HG02884 (cell line): ENCODE results near the gene GDF2.

Experiments used
- ATAC-seq: cut with Tn5 transposase; IDR thresholded peaks from one replicate; pipeline ENCODE4 v1.9.1; 2021; ENCODE audit warnings: mild to moderate bottlenecking, moderate library complexity; ENCODE audit not compliant: unreplicated experiment

Gene GDF2

DNA sequence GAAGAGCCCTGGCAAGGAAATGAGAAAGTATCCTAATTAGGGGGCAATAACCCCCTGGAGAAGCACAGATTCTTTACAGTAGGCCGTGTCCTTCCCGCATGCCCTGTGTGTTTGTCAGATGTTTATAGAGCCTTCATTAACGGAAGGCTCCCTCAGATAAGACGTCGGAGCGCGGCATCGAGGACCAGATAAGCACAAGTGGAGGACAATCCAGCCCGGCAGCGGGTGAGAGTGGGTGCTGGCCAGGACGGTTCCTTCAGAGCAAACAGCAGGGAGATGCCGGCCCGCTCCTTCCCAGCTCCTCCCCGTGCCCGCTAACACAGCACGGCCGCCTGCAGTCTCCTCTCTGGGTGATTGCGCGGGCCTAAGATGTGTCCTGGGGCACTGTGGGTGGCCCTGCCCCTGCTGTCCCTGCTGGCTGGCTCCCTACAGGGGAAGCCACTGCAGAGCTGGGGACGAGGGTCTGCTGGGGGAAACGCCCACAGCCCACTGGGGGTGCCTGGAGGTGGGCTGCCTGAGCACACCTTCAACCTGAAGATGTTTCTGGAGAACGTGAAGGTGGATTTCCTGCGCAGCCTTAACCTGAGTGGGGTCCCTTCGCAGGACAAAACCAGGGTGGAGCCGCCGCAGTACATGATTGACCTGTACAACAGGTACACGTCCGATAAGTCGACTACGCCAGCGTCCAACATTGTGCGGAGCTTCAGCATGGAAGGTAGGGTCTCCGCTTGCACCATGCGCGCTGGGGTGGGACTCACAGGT is at the start of gene GDF2:
Gene GDF2 (plus strand): TSS at position 155 of the 762 bp plus-strand sequence. CDS start 215 bp downstream, at position 370.
- ATAC-seq, result no peak

DNA sequence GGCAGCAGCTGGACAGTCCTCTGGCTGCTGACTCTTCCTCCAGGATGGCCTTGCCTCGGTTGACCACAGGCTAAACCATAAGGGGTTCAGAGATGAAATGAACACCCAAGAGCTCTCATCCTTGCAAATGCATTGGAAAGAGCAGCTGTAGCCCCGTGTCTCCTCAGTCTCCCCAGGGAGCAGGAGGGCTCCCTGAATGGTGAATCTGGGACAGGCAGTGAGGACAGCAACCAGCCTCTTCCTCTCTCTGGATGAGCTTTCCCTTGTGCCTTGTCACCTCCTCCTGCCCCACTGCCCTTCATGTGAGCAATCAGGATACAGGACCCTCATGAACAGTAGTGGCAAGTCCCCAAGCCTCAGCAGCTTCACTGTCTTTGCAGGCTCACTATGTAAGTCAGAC is 46.2 kb upstream of the GDF2 start:
- ATAC-seq, result no peak

DNA sequence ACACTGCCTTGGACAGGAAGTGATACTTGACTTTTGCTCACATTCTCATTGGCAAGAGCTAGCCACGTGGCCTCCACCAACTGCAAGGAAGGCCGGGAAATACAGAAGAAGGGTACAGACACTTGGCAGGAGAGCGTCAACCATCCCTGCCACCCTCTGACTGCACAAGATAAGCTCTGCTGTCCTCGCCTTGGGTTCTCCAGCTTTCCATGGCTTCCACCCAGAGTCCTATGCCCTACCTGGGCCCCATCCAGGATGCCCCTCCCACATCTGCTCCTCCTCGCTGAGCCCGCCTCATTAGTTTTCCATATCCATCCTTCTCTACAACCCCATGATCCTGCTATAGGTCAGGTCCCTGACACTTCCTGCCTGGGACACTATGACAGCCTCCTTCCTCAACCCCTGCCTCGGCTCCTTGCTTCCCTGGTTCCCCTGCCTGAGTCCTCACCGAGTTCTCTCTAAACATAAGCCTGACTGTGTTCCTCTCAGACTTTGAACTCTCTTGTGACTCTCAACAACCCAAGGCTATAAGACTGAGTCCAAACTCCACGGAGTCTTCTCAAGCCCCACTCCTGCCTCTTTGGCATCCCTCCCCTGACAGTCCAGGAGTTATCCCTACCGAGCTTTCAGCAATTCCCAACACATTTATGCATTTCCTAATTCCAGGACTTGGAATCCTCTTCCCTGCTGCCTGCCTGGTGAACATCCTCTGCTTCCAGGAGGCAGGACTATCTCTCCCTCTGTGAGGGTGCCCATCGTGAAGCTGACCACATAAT is 45.5 kb upstream of the GDF2 start:
- no peak for ATAC-seq

DNA sequence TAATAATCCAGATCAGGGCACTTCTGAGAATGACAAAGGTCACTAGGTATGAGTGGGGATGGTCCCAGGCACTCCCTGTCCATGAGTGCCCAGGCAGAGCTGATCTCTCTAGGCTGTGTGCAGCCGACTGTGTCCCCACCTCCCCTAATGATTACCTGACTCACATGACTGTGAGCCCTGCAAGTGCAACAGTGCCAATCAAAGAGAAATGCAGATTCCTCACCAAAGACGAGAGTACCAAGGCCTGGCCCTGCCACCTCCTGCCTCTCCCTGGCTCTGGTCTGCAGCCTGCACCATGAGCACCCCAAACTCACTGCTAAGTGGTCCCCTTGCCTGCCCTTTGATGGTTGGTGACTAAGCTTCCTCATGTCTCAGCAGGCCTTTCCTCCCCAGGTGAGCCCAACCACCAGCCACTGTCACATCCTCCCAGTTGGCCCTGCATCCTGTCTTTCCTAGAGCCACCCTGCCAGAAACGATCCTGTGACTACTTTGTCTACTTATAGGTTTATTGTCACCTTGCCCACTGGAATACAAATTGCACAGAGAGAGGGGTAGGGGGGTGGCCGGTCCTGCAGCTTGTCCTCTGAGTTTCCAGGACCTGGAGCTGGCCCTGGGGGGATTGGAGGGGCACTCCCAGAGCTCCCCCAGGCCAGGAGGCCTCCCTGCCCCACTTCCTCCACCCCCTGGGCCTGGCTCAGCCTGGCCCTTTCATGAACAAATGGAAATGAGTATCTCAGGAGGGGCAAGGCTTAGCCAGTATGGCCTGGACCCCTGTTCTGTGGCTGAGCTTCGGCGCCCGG is 44.7 kb upstream of the GDF2 start:
- ATAC-seq, result no peak

DNA sequence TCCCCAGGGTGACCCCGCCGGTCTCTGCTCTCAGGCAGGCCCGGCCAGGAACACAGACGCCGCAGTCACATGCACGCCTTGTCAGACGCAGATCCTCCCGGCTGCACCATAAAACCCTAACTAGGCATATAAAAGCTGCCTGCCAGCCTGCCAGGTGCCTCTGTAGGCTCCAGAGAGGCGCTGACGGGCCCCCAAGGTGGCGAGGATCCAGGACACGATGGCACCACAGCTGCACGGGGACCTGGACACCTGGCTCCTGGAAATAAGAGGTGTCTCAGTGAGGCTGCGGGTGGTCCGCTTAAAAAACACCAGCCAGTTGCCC is 44.1 kb upstream of the GDF2 start:
- no peak for ATAC-seq

DNA sequence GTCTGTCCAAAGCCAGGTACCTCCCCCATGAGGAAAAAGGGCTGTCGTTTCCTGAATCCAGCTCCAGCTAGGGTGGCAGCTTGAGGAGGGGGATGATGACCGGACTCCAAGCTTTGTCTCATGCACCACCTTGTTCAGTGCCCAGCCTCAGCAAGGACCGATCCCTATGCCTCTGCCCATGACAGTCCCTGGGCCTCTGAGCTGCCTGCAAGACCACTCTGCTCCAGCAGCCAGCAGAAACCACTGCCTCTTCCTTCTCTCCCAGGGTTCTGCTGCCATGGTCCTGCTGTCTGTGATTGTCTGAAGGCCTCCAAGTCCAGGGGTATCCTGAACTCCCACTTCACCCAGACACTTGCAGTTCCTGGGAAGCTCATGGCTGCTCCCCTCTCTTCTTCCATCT is 43.5 kb upstream of the GDF2 start:
- ATAC-seq, result no peak

DNA sequence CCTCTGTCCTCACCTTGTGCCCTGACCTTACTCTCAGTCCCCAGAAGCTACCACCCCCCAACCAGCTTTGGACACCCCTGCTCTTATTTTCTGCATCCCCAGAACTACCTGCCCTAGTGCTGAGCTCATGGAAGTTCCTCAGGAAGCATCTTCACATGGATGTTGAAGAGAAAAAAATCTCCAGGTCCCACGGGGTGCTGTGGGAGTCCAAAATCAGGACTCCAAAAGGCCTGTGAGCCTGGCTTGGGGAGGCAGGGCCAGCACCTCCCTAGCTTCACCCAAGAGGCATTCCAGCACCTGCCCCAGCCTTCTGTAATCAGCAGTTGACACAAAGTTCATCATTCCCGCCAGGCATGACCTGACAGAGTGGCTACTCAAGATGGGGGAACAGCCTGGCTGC is 43.0 kb upstream of the GDF2 start:
- ATAC-seq, result no peak

DNA sequence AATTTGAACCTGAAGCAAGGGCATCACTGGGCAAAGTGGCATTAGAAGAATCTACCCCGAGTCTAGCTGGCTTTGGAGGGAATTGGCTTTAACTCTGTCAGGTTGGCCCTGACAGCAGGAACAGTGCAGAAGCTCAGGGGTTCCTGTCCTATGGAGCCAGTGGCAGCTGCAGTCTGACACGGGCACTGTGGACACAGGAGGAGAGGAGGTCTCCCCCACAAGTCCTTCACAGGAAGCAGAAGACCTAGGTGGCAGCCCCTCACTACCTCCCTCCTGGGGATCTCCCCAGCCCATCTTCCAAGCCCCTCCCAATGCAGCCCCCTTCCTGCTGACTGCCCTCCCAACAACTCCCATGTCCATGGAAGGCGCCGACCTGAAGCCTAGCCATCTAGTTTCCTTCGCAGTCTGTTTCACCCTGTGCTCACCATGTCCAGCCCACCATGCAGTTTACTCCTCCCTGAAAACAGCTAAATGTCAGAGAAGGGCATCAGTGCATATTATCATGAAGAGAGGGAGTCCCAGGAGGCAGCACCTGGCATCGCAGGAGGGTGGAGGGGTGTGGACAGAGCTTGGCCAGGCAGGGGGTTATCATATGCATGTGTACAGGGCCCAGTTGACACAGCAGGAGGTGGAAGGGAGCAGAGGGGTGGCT is 40.1 kb upstream of the GDF2 start:
- ATAC-seq, result no peak

DNA sequence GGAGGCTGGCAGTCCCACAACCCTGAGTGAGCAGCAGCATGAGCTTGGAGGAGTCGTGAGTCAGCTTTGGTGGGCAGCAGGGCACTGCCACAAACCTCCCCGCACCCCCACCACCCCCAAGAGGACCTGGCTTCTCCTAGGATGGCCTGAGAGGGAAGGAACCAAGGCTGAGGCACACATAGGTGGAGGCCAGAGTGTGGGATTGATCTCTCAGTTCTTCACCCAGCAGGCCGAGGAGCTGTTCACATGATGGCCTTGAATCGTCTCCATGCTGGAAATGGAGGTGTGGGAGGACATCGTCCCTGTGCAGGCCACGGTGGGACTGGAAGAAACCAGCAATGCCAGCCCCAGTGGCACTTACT is 39.6 kb upstream of the GDF2 start:
- no peak for ATAC-seq

DNA sequence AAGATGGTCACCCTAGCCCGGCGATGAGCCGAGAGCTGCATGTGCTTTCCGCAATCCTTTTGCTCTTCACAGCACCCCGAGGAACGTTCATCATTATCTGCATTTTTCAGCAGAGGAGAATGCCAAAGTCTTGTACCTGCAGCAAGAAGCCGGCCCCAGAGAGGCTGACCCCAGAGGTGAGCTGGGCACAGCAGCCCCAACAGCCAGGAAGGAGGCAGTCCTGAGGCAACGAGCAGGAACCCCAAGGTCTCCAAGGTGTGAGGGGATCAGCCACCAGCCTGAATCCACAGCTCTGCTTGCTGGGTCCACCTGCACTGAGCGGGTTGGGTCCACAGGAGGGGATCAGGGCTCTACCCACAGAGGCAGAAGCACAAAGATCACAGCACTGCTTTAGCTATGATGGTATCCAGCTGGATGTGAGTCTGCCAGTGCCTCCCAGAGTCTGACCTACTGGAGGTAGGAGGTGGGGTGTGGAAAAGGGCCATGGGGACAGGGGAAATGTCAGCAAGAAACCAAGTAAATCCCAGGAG is 39.1 kb upstream of the GDF2 start:
- no peak for ATAC-seq

DNA sequence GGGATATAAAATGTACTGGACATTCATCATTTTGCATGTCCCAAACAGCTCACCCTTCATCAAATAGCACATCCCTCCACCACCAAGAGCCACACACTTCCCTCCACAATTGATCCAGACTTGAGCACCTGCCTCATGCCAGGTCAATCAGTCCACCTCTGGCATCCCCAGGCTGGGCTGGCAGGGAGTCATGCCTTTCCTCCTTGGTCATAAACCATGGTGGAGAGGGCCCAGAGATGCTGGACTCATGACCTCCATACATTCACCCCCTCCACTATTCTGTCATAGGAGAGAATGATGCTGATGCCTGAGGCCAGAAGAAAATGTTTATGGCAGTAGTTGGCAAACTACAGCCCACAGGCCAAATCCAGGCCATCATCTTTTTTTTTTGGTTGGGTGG is 38.4 kb upstream of the GDF2 start:
- ATAC-seq, result no peak

DNA sequence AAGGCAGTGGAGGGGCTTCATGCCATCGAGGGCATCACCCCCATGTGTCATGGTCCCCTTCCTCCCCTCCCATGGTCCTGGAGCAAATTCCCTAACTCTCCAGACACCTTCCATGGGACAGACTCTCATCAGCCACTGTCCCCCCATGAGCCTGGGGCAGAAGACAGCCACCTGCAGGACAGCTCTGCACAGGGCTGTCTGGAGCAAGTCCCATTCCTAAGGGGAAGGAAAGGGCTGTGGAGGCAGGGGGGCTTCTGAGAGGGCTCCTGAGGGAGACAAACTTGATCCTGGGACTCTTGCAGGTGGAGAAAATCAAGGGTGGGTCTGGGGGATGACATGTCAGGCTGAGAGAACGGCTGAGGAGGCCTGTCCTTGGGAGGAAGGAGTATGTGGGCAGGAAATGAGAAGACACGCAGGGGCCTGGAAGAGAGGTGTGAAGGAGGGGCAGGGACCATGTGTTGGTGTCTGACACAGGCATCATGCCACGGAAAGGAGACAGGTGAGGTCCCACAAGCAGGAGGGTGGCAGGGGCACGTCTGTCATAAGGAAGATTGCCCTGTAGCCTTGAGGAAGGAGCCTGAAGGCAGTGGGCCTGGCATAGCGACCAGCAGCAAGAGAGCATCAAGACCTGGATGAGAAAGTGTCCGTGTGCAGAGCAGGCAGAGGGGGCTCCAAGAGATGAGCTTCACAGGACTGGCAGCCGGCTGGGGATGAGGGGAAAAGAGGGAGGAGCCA is 36.7 kb upstream of the GDF2 start:
- no peak for ATAC-seq

DNA sequence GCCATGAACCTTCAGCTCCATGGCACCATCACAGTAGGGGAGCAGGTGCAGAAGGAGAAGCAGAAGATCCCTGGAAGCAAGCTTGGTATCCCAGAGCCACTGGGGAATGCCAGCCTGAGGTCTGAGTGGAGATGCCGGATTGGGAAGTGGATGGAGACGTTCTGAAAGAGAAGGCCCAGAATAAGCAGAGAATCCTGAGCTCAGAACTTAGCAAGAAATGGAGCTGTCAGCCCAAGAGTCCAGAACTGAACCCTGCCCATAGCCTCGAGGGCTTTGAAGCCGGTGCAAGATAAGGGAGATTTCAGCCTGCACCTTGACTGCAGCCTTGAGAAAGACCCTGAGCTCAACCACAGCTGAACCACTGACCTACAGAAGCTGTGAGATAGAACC is 36.1 kb upstream of the GDF2 start:
- ATAC-seq, result no peak

DNA sequence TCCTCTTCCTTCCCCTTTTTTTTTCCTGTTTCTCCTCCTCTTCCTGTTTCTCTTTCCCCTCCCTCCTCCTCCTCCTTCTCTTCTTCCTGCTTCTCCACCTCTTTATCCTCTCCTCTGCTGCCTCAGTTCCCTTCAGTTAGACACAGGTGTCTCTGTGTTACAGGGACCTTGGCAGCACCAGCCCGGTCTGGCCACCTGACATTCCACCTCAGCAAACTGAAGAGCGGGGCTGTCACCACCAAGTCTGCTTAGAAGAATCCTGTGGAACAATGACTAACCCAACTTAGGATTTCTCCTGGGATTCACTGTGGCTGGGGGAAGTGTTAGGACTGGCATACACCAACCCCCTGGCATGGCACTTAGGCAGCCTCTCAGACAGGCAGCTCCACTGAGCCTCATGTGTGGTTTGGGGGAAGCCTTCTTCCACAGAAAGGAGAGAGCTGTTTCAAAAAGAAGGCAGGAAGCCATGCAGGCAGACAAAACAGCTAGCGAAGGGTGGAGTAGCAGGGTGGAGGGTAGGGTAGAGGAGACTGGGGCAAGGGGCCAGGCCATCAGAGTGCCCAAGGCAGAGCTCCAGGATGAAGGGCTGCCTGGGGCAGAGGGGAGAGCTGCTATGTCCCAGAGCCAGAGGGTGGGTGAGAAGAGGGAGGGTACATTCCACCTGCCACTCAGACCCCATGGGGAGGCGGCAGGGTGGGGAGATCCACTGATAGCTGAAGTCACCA is 35.5 kb upstream of the GDF2 start:
- ATAC-seq, result no peak

DNA sequence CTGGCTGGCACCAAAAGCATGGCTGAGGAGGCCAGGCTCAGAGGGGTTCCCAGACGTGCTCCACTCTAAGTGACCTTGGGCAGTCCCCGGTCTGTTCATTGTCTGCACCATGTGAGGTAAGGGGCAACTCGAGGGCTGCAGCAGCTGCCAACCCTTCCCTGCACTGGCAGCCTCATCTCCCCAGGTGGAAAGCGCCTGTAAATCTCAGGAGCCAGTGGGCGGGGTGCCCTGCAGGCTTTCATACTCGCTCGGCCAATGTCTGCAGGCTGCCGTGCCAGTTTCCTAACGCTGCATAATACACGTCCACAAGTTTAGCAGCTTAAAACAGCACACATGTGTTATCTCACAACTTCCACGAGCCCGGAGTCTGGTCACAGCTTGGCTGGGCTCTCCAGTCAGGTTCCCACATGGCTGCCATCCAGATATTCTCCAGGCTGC is 34.9 kb upstream of the GDF2 start:
- ATAC-seq, result no peak

DNA sequence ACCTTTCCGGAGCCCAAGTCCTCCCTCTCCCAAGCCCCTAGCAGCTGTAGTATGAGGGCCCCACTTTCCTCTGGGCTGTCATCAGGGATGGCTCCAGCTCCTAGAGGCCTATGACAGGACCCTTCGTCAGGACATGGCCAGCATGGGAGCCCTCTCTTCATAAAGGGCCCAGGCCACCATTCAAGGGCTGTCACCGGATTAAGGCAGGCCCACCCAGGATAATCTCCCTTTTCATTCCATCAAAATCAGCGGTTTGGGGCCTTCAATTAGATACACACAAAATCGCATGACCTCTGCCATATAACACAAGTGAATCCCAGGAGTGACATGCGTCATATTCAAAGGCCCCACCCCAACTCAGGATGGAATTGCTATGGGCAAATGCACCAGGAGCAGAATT is 34.4 kb upstream of the GDF2 start:
- no peak for ATAC-seq

DNA sequence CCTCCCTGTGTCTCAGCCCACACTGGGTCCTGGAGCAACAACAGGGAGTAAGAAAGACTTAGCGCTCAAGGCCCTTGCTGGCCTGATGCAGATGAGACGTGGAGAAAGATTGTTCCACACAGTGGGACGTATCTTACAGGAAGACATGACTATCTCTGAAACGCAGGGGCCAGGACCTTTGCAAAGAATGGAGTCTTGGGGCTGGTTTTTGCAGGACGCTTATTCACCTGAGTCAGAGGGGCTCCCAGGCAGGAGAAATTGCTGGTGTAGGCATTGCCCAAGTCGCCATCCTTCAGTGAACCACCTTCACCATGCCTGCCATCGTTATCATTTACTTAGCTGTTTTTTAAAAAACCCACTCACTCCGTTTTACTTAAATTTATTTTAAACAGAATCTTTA is 34.0 kb upstream of the GDF2 start:
- ATAC-seq, result no peak

DNA sequence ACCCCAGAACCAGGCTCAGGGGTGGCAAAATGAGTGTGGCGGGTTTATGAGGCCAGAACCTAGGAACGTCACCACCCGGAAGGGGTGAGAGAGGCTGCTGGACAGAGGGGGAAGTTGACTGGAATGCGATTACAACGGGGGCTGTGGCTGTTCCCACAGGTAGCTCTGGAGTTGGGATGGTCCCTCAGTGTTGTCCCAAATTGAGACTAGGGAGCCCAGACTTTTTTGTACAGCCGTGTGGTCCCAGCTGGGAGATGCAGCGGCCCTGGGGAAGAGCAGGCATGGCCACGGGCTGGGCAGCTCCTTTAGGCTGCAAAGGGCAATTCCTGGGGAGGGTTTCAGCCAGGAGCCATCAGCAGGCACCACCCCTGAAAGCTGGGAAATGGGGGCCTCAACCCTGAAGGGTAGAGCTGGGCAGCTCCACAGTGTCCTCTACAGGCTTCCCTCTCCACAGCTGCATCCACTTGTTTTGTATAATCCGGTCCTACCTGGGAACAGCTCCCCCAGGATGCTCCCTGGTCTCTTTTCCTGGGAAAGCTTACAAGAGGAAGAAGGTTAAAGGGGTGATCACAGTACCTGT is 33.2 kb upstream of the GDF2 start:
- no peak for ATAC-seq

DNA sequence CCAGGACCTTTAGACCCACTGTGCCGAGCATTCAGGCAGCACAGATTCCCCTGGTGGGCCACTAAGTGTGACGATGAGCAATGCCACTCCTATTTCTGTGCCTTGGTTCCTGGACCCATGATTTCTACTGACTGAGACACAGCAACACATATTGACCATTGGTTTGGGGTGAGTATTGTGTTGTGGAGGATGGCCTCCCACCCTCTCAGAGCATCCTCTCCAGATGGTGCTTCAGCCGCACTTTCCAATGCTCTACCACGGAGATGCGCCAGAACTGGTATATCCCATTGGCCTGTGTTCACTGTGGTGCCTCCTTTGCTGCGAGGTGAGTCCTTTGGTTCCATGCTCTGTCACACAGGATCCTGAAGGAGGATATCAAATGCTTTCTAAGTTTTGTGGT is 32.3 kb upstream of the GDF2 start:
- ATAC-seq, result no peak
